Endothelial cell of umbilical vein (primary cell): ENCODE results near the gene LRRK2. TPM values are rescaled to one million over a fixed set of nuclear protein-coding genes. Genes with fewer than 3 reads are reported as not detected.

Source experiments
- BruUV-seq: library from RNA; stranded (reverse); fragments of 400-500 nt; replicated peaks from 2 replicates; lab custom pipeline; 2021; lab: Mats Ljungman, UMichigan
- CTCF ChIA-PET: fragments of 300-600, 350-600 bp; sonication (Branson Sonifier 250); formaldehyde crosslinking; loops from one replicate; lab custom pipeline; 2021; ENCODE audit warnings: antibody characterized with exemption, inconsistent platforms; lab: Charles Lee
- POLR2A ChIA-PET: fragments of 300-600, 350-600 bp; sonication (Branson Sonifier 250); formaldehyde crosslinking; loops from one replicate; lab custom pipeline; 2021; ENCODE audit warnings: antibody characterized with exemption, inconsistent platforms; lab: Charles Lee
- DNase-seq: peaks from one replicate; pipeline ENCODE4 v3.0.0-alpha.2; 2011; ENCODE audit warnings: low read depth, low spot score
- FAIRE-seq: peaks from 2 replicates; lab custom pipeline; 2011; peaks lifted over from hg19 to GRCh38; lab: Jason Lieb, UNC
- H2AFZ ChIP-seq: 2 replicates; pipeline ENCODE4 v1.6.0; 2012; ENCODE audit warnings: low read depth, low read length, control low read depth, inconsistent platforms
- H3K27ac ChIP-seq: 2 replicates; pipeline ENCODE4 v1.5.1; 2011; ENCODE audit warnings: low read depth, mild to moderate bottlenecking, control low read depth, low read length, moderate library complexity; ENCODE audit not compliant: insufficient read depth
- H3K27me3 ChIP-seq, 2 experiments: 2 replicates each; pipeline versions ENCODE4 v1.6.0 to v1.6.1; 2011; ENCODE audit warnings: low read length in 2 of 2, mixed read lengths in 1 of 2; ENCODE audit not compliant: control insufficient read depth in 2 of 2, insufficient read depth in 2 of 2
- H3K36me3 ChIP-seq, 2 experiments: 2 replicates in 1 of 2; 3 replicates in 1 of 2; pipeline ENCODE4 v1.5.1; 2011; ENCODE audit warnings: low read length in 2 of 2, mild to moderate bottlenecking in 1 of 2, moderate library complexity in 1 of 2; ENCODE audit not compliant: control insufficient read depth in 2 of 2, insufficient read depth in 2 of 2; ENCODE audit errors: extremely low read depth in 1 of 2
- H3K4me1 ChIP-seq: 3 replicates; pipeline ENCODE4 v1.5.1; 2011; ENCODE audit warnings: mild to moderate bottlenecking, low read length; ENCODE audit not compliant: control insufficient read depth, insufficient read depth; ENCODE audit errors: extremely low read depth
- H3K4me2 ChIP-seq: 2 replicates; pipeline ENCODE4 v1.6.1; 2011; ENCODE audit warnings: low read length, control low read depth, mixed read lengths; ENCODE audit not compliant: insufficient read depth
- H3K4me3 ChIP-seq, 3 experiments: fragments of 200-600 bp in 1 of 3; sonication (generic), shearing (Covaris generic) in 1 of 3; replicated peaks in 1 of 3; 2 replicates each; pipeline ENCODE4 v1.5.1; 2011 to 2016; ENCODE audit warnings: control low read depth in 3 of 3, low read length in 3 of 3, mild to moderate bottlenecking in 2 of 3, inconsistent platforms in 1 of 3, low read depth in 1 of 3, moderate library complexity in 1 of 3; ENCODE audit not compliant: insufficient read depth in 1 of 3
- H3K79me2 ChIP-seq: 2 replicates; pipeline ENCODE4 v1.6.0; 2012; ENCODE audit warnings: low read length, inconsistent platforms; ENCODE audit not compliant: control insufficient read depth, insufficient read depth
- H3K9ac ChIP-seq: replicated peaks from 2 replicates; pipeline ENCODE3; 2011; ENCODE audit warnings: low read length, control low read depth; ENCODE audit not compliant: insufficient read depth; ENCODE audit errors: extremely low read depth
- H3K9me1 ChIP-seq: replicated peaks from 3 replicates; pipeline ENCODE4 v1.6.0; 2011; ENCODE audit warnings: mild to moderate bottlenecking, low read length; ENCODE audit not compliant: control insufficient read depth, insufficient read depth; ENCODE audit errors: extremely low read depth
- H3K9me3 ChIP-seq: replicated peaks from 2 replicates; pipeline ENCODE4 v1.5.1; 2012; ENCODE audit warnings: low read length, inconsistent platforms; ENCODE audit not compliant: control insufficient read depth, insufficient read depth
- H4K20me1 ChIP-seq: replicated peaks from 2 replicates; pipeline ENCODE3; 2011; ENCODE audit warnings: mild to moderate bottlenecking, low read length; ENCODE audit not compliant: control insufficient read depth, insufficient read depth; ENCODE audit errors: extremely low read depth
- CTCF ChIP-seq, 2 donors: IDR thresholded peaks; 1 replicate in 1 of 2; 2 replicates in 1 of 2; pipeline ENCODE4 v1.5.1; 2011; ENCODE audit warnings: low read length in 2 of 2, mild to moderate bottlenecking in 2 of 2, moderate library complexity in 2 of 2, control low read depth in 1 of 2, inconsistent platforms in 1 of 2, low read depth in 1 of 2; ENCODE audit not compliant: insufficient read depth in 1 of 2; ENCODE audit errors: extremely low read depth in 1 of 2
- EZH2 ChIP-seq: IDR thresholded peaks from 2 replicates; pipeline ENCODE4 v1.6.1; 2012; ENCODE audit warnings: borderline replicate concordance, low read depth, mild to moderate bottlenecking, moderate library complexity, low read length, inconsistent platforms; ENCODE audit not compliant: severe bottlenecking
- FOS ChIP-seq: IDR thresholded peaks from 2 replicates; pipeline ENCODE4 v1.6.1; 2011; ENCODE audit warnings: mild to moderate bottlenecking, low read length, moderate library complexity, borderline replicate concordance; ENCODE audit not compliant: insufficient read depth
- GATA2 ChIP-seq: IDR thresholded peaks from 2 replicates; pipeline ENCODE4 v1.7.0; 2011; ENCODE audit warnings: low read depth, mild to moderate bottlenecking, moderate library complexity, mixed read lengths, low read length; ENCODE audit not compliant: insufficient read length, insufficient read depth
- JUN ChIP-seq: IDR thresholded peaks from 2 replicates; pipeline ENCODE4 v1.6.1; 2011; ENCODE audit warnings: borderline replicate concordance, low read depth; ENCODE audit not compliant: insufficient read length, insufficient read depth
- MAX ChIP-seq: IDR thresholded peaks from 2 replicates; pipeline ENCODE4 v1.6.1; 2011; ENCODE audit not compliant: insufficient read depth, insufficient read length
- POLR2A ChIP-seq: IDR thresholded peaks from 2 replicates; pipeline ENCODE4 v1.6.1; 2012; ENCODE audit warnings: low read depth, mild to moderate bottlenecking, control low read depth, low read length
- dilution Hi-C: fragments of 300-500 bp; cut with MboI; formaldehyde crosslinking; loops from one replicate; pipeline ENCODE4 v1.15.0; 2019; ENCODE audit warnings: low sequenced_read_pairs; ENCODE audit not compliant: extremely low pct_ligation_motif_present
- intact Hi-C: fragments of 100-400 bp; cut with micrococcal nuclease; formaldehyde crosslinking; loops from one replicate; pipeline ENCODE4 v1.10.0; 2022
- polyA plus RNA-seq, 4 experiments: library from polyadenylated mRNA; depleted of rRNA in 3 of 4; stranded (reverse) in 3 of 4; unstranded in 1 of 4; fragments of >200 nt; gene quantifications; 2 replicates each; pipeline versions ENCODE4 v1.2.1 to v1.2.3, GENCODE V29; 2011 to 2012; ENCODE audit warnings: missing spikeins in 1 of 4
- total RNA-seq: library from RNA; stranded (reverse); gene quantifications from 2 replicates; pipeline ENCODE4 v1.2.3, GENCODE V29; 2021

The LRRK2 gene
- total and polyA plus RNA-seq, 2 donors (not counting 3 experiments of a cell fraction or from before 2014, with no cell fraction given): 0.26 to 2.2 TPM

- Histone ChIP-seq H3K27ac (no peak overlapping the region), H3K4me3 (no peak overlapping the region), H4K20me1 (no peaks in the 10 kb centered on the region), H3K4me2 (no peak overlapping the region), H3K9me1 (no peaks in the 10 kb centered on the region), H2AFZ (no peak overlapping the region), H3K79me2 (no peaks in the 10 kb centered on the region), H3K27me3 (no peaks in the 10 kb centered on the region), H3K4me1 (no peaks in the 10 kb centered on the region), H3K9ac (no peak overlapping the region), H3K9me3 (no peaks in the 10 kb centered on the region), H3K36me3 (no peaks in the 10 kb centered on the region)
- FAIRE-seq (no peak), DNase-seq (no peak)
- dilution Hi-C loops (no loop called here), intact Hi-C loops (no loop called here)
- ChIA-PET CTCF (interaction anchor here (1.0 to 5.6 kb wide), 6 partner anchors 11 to 304 kb away, joined by 3 to 85 read pairs (median 8); partner anchors contain the start of gene SLC2A13), POLR2A (no interaction called here)
- TF ChIP-seq MAX: no peak
- no peak for TF ChIP-seq CTCF (IDR thresholded peaks at IDR 0.05; ENCODE audit: extremely low read depth in 1 of 2, insufficient read depth in 1 of 2, low read depth in 1 of 2, low read length in 2 of 2)
- no peak for TF ChIP-seq POLR2A
- TF ChIP-seq EZH2: no peak
- TF ChIP-seq GATA2: no peak
- no peak for TF ChIP-seq JUN
- no peak for TF ChIP-seq FOS
- no TSS peak for BruUV-seq
Measured at GRCh38 chr12:40314927-40315326, 90.1 kb downstream of the LRRK2 start.
